ENCODE measurements around the gene NOP10. TPM values are rescaled to one million over a fixed set of nuclear protein-coding genes. Genes with fewer than 3 reads are reported as not detected.
A peak's percentile ranks its signal among the peaks of the same experiment; 100 is the strongest.

NOP10 gene
- polyA plus RNA-seq, 4 donors, result 165 to 422 (median 337) TPM

DNA sequence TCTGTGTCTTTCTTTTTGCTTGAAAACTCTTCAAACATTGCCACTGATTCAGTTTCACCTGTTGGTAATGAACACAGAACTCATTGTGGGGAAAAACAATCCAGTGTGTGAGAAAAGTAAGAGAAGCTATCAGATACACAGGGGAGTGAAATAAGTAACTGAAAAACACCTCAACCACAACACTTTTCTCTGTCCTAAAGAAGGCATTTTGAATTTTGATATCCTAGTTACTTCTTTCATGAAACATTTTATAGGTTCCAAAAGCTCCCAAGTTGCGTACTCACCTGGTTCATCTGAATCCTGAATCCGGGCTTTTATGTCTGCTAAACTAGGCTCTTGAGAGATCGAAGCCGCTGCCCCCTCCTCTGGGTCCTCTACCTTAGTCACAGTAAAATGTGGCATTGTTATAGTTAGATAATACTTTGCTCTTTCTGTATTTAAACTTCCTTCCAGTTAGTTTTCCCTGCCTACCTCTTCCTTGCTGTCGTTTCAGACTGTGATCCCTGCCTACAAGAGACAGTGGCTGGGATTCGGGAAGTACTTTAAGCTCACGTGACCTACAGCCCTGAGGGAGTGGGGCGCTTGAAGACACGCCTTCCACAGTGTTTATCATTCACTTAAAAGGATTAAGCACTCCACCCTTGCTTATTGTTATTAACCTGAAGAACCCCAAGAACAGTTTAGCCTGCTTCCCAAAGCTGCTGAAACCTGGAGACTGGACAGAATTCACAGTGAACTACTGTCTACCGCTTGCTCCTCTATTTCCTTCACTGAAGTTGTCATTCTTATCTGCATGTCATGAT is 24.5 kb downstream of the NOP10 start:
- no peaks in the 10 kb centered on the region for H3K27me3 ChIP-seq (ENCODE audit: control insufficient read depth in 3 of 3, insufficient read depth in 3 of 3, low read length in 3 of 3)
- H3K4me3 ChIP-seq (ENCODE audit: low read depth in 1 of 3, low read length in 3 of 3), result peak overlapping the region; percentile 21 to 69 (median 58)
- H3K9me3 ChIP-seq (ENCODE audit: control insufficient read depth in 2 of 2, insufficient read depth in 1 of 2, low read depth in 1 of 2, low read length in 1 of 2), result no peaks in the 10 kb centered on the region
- 2 to 5% (median 4%) methylated on average over 10 of the region's 10 CpGs for WGBS, 3 donors
- peaks cover 0 to 2% (median 0%) of the 10 kb centered on the region in 3 donors for H3K36me3 ChIP-seq (ENCODE audit: control insufficient read depth in 3 of 3, insufficient read depth in 2 of 3, low read depth in 1 of 3, low read length in 3 of 3)
- H3K27ac ChIP-seq (ENCODE audit: low read depth in 1 of 3, low read length in 2 of 3), result peak overlapping the region; percentile 43 to 85 (median 77)
- FAIRE-seq, result no peak
- peak; percentile 89 to 94 for DNase-seq
- H3K4me1 ChIP-seq (ENCODE audit: control insufficient read depth in 3 of 3, insufficient read depth in 2 of 3, low read depth in 1 of 3, low read length in 2 of 3), result no peaks in the 10 kb centered on the region

DNA sequence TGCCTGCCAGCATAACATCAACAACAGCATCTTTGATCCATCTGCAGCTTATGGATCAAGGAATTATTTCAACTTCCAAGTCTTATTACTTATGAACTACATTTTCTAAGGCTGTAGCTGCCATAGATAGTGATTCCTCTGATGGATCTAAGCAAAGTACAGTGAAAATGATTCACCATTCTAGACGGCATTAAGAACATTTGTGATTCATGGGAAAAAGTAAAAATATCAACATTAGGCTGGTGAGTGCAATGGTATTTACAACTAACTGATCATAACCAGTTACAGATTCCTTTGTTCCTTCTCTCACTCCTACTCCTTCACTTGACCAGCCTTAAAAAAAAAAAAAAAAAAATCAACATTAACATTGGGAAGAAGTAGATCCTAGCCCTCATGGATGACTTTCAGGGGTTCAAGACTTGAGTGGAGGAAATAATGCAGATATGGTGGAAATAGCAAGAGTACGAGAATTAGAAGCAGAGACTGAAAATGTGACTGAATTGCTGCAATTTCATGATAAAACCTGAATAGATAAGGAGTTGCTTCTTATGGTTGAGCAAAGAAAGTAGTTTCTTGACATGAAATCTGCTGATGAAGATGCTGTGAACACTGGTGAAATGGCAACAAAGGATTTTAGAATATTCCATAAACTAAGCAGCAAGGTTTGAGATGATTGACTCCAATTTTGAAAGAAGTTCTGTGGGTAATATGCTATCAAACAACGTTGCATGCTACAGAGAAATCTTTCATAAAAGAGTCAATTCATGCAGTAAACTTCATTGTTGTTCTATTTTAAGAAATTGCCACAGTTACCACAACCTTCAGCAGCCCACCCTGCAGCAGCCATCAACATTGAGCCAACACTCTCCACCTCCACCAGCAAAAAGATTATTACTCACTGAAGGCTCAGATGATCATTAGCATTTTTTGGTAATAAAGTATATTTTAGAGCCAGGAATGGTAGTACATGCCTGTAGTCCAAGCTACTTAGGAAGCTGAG is 28.1 kb downstream of the NOP10 start:
- FAIRE-seq (no peak), DNase-seq (no peak)
- peaks cover 0 to 2% (median 2%) of the 10 kb centered on the region in 3 donors for H3K36me3 ChIP-seq (ENCODE audit: control insufficient read depth in 3 of 3, insufficient read depth in 2 of 3, low read depth in 1 of 3, low read length in 3 of 3)
- no peaks in the 10 kb centered on the region for H3K27me3 ChIP-seq (ENCODE audit: control insufficient read depth in 3 of 3, insufficient read depth in 3 of 3, low read length in 3 of 3)
- no peak overlapping the region for H3K4me3 ChIP-seq (ENCODE audit: low read depth in 1 of 3, low read length in 3 of 3)
- H3K9me3 ChIP-seq (ENCODE audit: control insufficient read depth in 2 of 2, insufficient read depth in 1 of 2, low read depth in 1 of 2, low read length in 1 of 2), result no peaks in the 10 kb centered on the region
- H3K27ac ChIP-seq (ENCODE audit: low read depth in 1 of 3, low read length in 2 of 3), result no peak overlapping the region
- no peaks in the 10 kb centered on the region for H3K4me1 ChIP-seq (ENCODE audit: control insufficient read depth in 3 of 3, insufficient read depth in 2 of 3, low read depth in 1 of 3, low read length in 2 of 3)
- 73 to 83% (median 78%) methylated on average over 3 of the region's 3 CpGs for WGBS, 3 donors

DNA sequence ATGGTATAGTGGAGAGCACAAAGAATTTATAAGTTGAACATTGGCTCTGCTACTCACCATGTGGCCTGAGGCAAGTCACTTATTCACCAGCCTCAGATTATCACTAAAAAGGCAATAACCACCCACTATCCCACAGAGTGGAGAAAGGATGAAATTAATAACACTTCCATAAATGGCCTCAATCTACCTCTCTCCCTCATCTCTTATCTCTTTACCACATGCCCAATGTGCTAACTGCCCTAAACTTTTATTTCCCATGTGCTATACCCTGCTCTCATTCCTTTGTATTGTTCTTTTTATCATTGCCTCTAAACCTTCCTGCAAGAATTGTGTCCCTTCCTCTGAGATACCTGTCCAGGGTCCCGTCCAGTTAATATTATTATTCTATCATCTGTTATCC is 31.4 kb downstream of the NOP10 start:
- no peak for DNase-seq
- Histone ChIP-seq H3K9me3 (ENCODE audit: control insufficient read depth in 2 of 2, insufficient read depth in 1 of 2, low read depth in 1 of 2, low read length in 1 of 2) (no peaks in the 10 kb centered on the region), H3K36me3 (ENCODE audit: control insufficient read depth in 3 of 3, insufficient read depth in 2 of 3, low read depth in 1 of 3, low read length in 3 of 3) (peaks cover 2% of the 10 kb centered on the region in 3 donors), H3K4me3 (ENCODE audit: low read depth in 1 of 3, low read length in 3 of 3) (no peak overlapping the region), H3K27me3 (ENCODE audit: control insufficient read depth in 3 of 3, insufficient read depth in 3 of 3, low read length in 3 of 3) (no peaks in the 10 kb centered on the region), H3K27ac (ENCODE audit: low read depth in 1 of 3, low read length in 2 of 3) (no peak overlapping the region), H3K4me1 (ENCODE audit: control insufficient read depth in 3 of 3, insufficient read depth in 2 of 3, low read depth in 1 of 3, low read length in 2 of 3) (no peaks in the 10 kb centered on the region)
- WGBS, 3 donors, result 86 to 94% (median 89%) methylated on average over 1 of the region's 1 CpG
- no peak for FAIRE-seq

DNA sequence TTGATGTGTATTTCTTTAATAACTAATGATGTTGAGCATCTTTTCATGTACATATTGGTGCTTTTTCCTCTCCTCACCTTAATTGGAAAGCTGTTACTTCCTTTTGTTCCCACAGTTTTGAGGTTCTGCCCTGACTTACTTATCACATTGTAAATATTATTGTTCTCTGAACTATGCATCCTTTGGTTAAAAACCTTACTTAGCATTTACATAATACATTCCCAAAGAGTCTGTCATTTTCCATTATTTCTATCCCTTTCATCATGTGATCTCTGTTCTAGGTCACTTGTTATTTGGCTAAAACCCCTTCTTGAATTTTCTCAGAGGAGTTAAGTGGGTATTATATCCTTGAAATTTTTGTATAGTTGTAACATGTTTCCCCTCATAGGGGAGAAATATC is 38.3 kb downstream of the NOP10 start:
- no peak overlapping the region for H3K4me3 ChIP-seq (ENCODE audit: low read depth in 1 of 3, low read length in 3 of 3)
- no peak for FAIRE-seq
- no peak for DNase-seq

DNA sequence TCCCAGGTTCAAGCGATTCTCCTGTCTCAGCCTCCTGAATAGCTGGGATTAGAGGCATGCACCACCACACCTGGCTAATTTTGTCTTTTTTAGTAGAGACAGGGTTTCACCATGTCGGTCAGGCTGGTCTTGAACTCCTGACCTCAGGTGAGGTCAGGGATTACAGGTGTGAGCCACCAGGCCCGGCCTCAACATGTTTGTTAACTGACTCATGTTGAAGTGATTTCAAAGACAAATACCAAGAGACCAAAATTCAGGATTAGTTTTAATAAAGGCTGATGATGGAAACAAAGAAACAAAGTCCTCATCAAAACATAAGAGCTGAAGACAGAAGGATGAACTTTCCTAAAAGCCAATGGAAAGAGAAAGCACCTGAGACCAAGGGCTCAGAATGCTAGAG is 41.9 kb downstream of the NOP10 start:
- Histone ChIP-seq H3K27me3 (ENCODE audit: control insufficient read depth in 3 of 3, insufficient read depth in 3 of 3, low read length in 3 of 3) (no peaks in the 10 kb centered on the region), H3K4me3 (ENCODE audit: low read depth in 1 of 3, low read length in 3 of 3) (no peak overlapping the region), H3K9me3 (ENCODE audit: control insufficient read depth in 2 of 2, insufficient read depth in 1 of 2, low read depth in 1 of 2, low read length in 1 of 2) (no peaks in the 10 kb centered on the region), H3K27ac (ENCODE audit: low read depth in 1 of 3, low read length in 2 of 3) (no peak overlapping the region), H3K36me3 (ENCODE audit: control insufficient read depth in 3 of 3, insufficient read depth in 2 of 3, low read depth in 1 of 3, low read length in 3 of 3) (peaks cover 0 to 2% (median under 1%) of the 10 kb centered on the region in 3 donors), H3K4me1 (ENCODE audit: control insufficient read depth in 3 of 3, insufficient read depth in 2 of 3, low read depth in 1 of 3, low read length in 2 of 3) (peaks cover 0 to 3% (median 0%) of the 10 kb centered on the region in 3 donors)
- DNase-seq (no peak), FAIRE-seq (no peak)
- WGBS, 3 donors, result 67 to 91% (median 89%) methylated on average over 3 of the region's 3 CpGs

More for the DNA sequence above, 38.3 kb downstream of the NOP10 start:
- no peaks in the 10 kb centered on the region for H3K27me3 ChIP-seq (ENCODE audit: control insufficient read depth in 3 of 3, insufficient read depth in 3 of 3, low read length in 3 of 3)
- H3K9me3 ChIP-seq (ENCODE audit: control insufficient read depth in 2 of 2, insufficient read depth in 1 of 2, low read depth in 1 of 2, low read length in 1 of 2), result no peaks in the 10 kb centered on the region
- H3K27ac ChIP-seq (ENCODE audit: low read depth in 1 of 3, low read length in 2 of 3), result no peak overlapping the region
- peaks cover 0 to 4% (median 0%) of the 10 kb centered on the region in 3 donors for H3K36me3 ChIP-seq (ENCODE audit: control insufficient read depth in 3 of 3, insufficient read depth in 2 of 3, low read depth in 1 of 3, low read length in 3 of 3)
- H3K4me1 ChIP-seq (ENCODE audit: control insufficient read depth in 3 of 3, insufficient read depth in 2 of 3, low read depth in 1 of 3, low read length in 2 of 3), result no peaks in the 10 kb centered on the region

DNA sequence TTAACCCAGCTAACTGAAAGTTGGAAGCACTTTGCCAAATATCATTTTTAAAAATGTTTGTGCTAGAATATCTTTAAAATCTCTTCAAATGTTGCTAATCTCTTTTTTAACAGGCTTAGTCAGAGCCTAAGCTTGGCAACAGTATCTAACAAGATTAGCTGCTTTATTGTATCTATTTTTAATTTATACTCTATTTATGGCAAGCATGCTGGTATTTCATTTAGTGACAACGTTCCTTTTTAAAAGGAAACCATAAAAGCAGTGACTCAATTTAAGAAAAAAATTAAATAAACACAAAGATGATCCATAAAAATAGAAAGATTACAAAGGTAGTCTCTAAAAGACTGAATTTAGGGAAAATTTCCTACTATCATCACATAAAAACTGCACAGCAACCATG is 45.9 kb downstream of the NOP10 start:
- WGBS, 3 donors, result 5 to 19% (median 16%) methylated on average over 1 of the region's 1 CpG
- Histone ChIP-seq H3K4me1 (ENCODE audit: control insufficient read depth in 3 of 3, insufficient read depth in 2 of 3, low read depth in 1 of 3, low read length in 2 of 3) (peaks cover 0 to 3% (median 0%) of the 10 kb centered on the region in 3 donors), H3K27ac (ENCODE audit: low read depth in 1 of 3, low read length in 2 of 3) (no peak overlapping the region), H3K36me3 (ENCODE audit: control insufficient read depth in 3 of 3, insufficient read depth in 2 of 3, low read depth in 1 of 3, low read length in 3 of 3) (peaks cover 0 to 14% (median 2%) of the 10 kb centered on the region in 3 donors), H3K4me3 (ENCODE audit: low read depth in 1 of 3, low read length in 3 of 3) (no peak overlapping the region), H3K27me3 (ENCODE audit: control insufficient read depth in 3 of 3, insufficient read depth in 3 of 3, low read length in 3 of 3) (no peaks in the 10 kb centered on the region), H3K9me3 (ENCODE audit: control insufficient read depth in 2 of 2, insufficient read depth in 1 of 2, low read depth in 1 of 2, low read length in 1 of 2) (peaks cover 0 to 14% of the 10 kb centered on the region in 2 donors)
- FAIRE-seq (no peak), DNase-seq (no peak)

DNA sequence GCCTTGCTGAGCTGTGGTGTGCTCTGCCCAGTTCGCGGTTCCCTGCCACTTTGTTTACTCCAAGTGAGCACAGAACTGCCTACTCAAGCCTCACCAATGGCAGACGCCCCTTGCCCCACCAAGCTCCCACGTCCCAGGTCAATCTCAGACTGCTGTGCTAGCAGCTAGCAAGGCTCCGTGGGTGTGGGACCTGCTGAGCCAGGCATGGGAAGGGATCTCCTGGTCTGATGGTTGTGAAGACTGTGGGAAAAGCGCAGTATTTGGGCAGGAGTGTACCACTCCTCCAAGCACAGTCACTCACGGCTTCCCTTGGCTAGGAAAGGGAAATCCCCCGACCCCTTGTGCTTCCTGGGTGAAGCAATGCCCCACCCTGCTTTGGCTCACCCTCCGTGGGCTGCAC is 50.3 kb downstream of the NOP10 start:
- peaks cover 0 to 3% (median 0%) of the 10 kb centered on the region in 3 donors for H3K4me1 ChIP-seq (ENCODE audit: control insufficient read depth in 3 of 3, insufficient read depth in 2 of 3, low read depth in 1 of 3, low read length in 2 of 3)
- no peak for FAIRE-seq
- peaks cover 0 to 14% of the 10 kb centered on the region in 2 donors for H3K9me3 ChIP-seq (ENCODE audit: control insufficient read depth in 2 of 2, insufficient read depth in 1 of 2, low read depth in 1 of 2, low read length in 1 of 2)
- no peaks in the 10 kb centered on the region for H3K27me3 ChIP-seq (ENCODE audit: control insufficient read depth in 3 of 3, insufficient read depth in 3 of 3, low read length in 3 of 3)
- no peak for DNase-seq
- 87 to 97% (median 95%) methylated on average over 9 of the region's 9 CpGs for WGBS, 3 donors
- H3K27ac ChIP-seq (ENCODE audit: low read depth in 1 of 3, low read length in 2 of 3), result no peak overlapping the region
- H3K4me3 ChIP-seq (ENCODE audit: low read depth in 1 of 3, low read length in 3 of 3), result no peak overlapping the region
- peaks cover 0 to 14% (median 2%) of the 10 kb centered on the region in 3 donors for H3K36me3 ChIP-seq (ENCODE audit: control insufficient read depth in 3 of 3, insufficient read depth in 2 of 3, low read depth in 1 of 3, low read length in 3 of 3)

Measured in small intestine (tissue), 7 donors.